Heart left ventricle (tissue), 16 donors: ENCODE data around the gene TLR3. TPM values are rescaled to one million over a fixed set of nuclear protein-coding genes. Genes with fewer than 3 reads are reported as not detected.

ENCODE experiments used
- ATAC-seq, 4 donors: fragments of 200-7000 bp; cut with Tn5 transposase; one replicate each; pipeline ENCODE4 v1.9.1; 2020 to 2022; ENCODE audit warnings: moderate library complexity in 4 of 4, mild to moderate bottlenecking in 3 of 4, moderate number of reproducible peaks in 1 of 4
- DNase-seq, 5 donors: peaks; one replicate each; pipeline ENCODE4 v3.0.0-alpha.2; 2020
- H3K27ac ChIP-seq, 12 donors: fragments of 200-600 bp; sonication (generic) in 4 of 12; one replicate each; pipeline versions ENCODE4 v1.5.0 to v1.8.0; 2016 to 2022; ENCODE audit warnings: mild to moderate bottlenecking in 2 of 12
- H3K27me3 ChIP-seq, 9 donors: fragments of 200-600 bp; sonication (generic) in 2 of 9; one replicate each; pipeline versions ENCODE4 v1.5.1 to v1.8.0; 2016 to 2022; ENCODE audit warnings: mild to moderate bottlenecking in 3 of 9
- H3K36me3 ChIP-seq, 9 donors: fragments of 200-600 bp; sonication (generic) in 2 of 9; one replicate each; pipeline versions ENCODE4 v1.5.0 to v1.8.0; 2018 to 2022; ENCODE audit warnings: mild to moderate bottlenecking in 2 of 9
- H3K4me1 ChIP-seq, 12 donors: fragments of 200-600 bp; sonication (generic) in 4 of 12; one replicate each; pipeline versions ENCODE4 v1.5.0 to v1.8.0; 2016 to 2022; ENCODE audit warnings: mild to moderate bottlenecking in 3 of 12
- H3K4me3 ChIP-seq, 12 donors: fragments of 200-600 bp; sonication (generic) in 4 of 12; one replicate each; pipeline versions ENCODE4 v1.5.0 to v1.8.0; 2017 to 2022; ENCODE audit warnings: mild to moderate bottlenecking in 9 of 12, moderate library complexity in 4 of 12
- H3K9me3 ChIP-seq, 12 donors: fragments of 200-600 bp; sonication (generic) in 4 of 12; one replicate each; pipeline versions ENCODE4 v1.5.0 to v1.8.0; 2016 to 2022; ENCODE audit warnings: mild to moderate bottlenecking in 1 of 12
- POLR2A ChIP-seq, 2 donors: fragments of 450-650 bp; IDR thresholded peaks; one replicate each; pipeline ENCODE4 v1.6.1; 2017; ENCODE audit warnings: antibody characterized with exemption in 2 of 2, mild to moderate bottlenecking in 2 of 2, moderate library complexity in 2 of 2
- WGBS, 4 donors: extraction: QIAGEN DNeasy Blood & Tissue Kit in 2 of 4; methylation state at CpG; one replicate each; pipeline versions ENCODE4 v1.1.5 to v1.1.7; 2013 to 2018; 5-methylcytosine and 5-hydroxymethylcytosine counted together
- intact Hi-C, 10 donors: fragments of 100-400 bp; cut with DNase I; formaldehyde crosslinking; loops; one replicate each; pipeline versions ENCODE4 v1.11.1 to v1.14.2; 2022
- polyA plus RNA-seq, 2 donors: library from polyadenylated mRNA; stranded (reverse); fragments of 200-250 nt; gene quantifications; one replicate each; pipeline ENCODE4 v1.2.3, GENCODE V29; 2013
- total RNA-seq, 9 donors: library from RNA; depleted of rRNA in 2 of 9; stranded (reverse); fragments of >200 nt in 2 of 9; fragmentation: NEBNext Ultra II Directional in 3 of 9; extraction: Animal tissue kit (Norgen Biotek cat#: 25700) in 3 of 9; gene quantifications; one replicate each; pipeline versions ENCODE4 v1.1.0 to v1.2.4, GENCODE V29; 2016 to 2023
- TF ChIP-seq, protein P1 (sequence below), 12 donors: fragments of 200-600 bp; sonication (generic) in 4 of 12; IDR thresholded peaks; one replicate each; pipeline versions ENCODE4 v1.5.0 to v1.8.0; 2018 to 2022; ENCODE audit warnings: antibody characterized with exemption in 12 of 12, mild to moderate bottlenecking in 5 of 12
- donor health status: ischemic (EF 13 %, LVEDD 7.1; RV severe dilation, severe dysfunction).
- donor health status: healthy with polysubstance abuse.
- donor health status: DM: no; HTN: yes; CAD: no.
- donor health status: DM: no; HTN: no; CAD: no.
- donor health status: ischemic (EF 25% LVEDD 6.9; RV normal size, moderate dysfunction).
- donor health status: ischemic (EF 25% LVEDD 5.7; RV mildly dilated, moderate dysfunction).
- donor health status: healthy.
- donor health status: DM: yes; HTN: yes; CAD: no.
- donor health status: ischemic (EF 35%, LVEDD 5.7; RV mildly dilated, moderate dysfunction).
- donor health status: nonischemic (EF 11% LVEDD 7.7; RV severe dilation, severe dysfunction).
- donor health status: DM: yes; HTN: yes; CAD: no.
- donor health status: PGD.
- donor health status: ischemic (EF 29% LVEDD 5.4; RV normal size, mild dysfunction).
- donor health status: nonischemic (EF 23%, LVEDD 6.1; RV moderate dilation, normal function).

The TLR3 gene
- total and polyA plus RNA-seq, 11 donors: 0.69 to 18.6 (median 2.8) TPM

DNA sequence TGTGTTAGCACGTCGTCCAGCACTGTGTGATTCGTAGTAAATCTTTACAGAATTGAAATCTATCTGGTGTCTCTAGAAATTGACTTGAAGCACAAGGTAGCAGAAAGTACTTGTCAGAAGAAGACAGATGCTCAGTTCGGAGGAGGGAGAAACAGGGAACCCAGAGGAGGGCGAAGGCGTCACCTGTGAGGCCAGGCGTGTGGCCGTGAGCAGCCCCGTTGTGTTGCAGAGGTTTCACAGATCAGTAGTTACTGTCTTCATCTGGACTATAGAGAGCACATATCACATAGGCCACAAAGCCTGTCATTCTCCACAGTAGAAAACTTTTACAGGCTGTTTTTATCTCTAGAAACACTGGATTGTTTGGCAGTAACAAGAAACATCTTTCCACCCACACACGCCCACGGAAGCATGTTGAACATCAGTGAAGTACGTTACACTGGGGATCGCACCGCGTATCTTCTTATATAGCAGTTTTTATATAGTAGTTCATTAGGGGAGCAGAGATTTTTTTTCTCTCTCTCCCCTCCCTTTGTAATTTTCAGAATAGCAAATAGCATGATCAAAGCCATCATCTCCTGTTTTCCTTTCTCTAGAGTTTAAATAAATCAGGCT lies 48.1 kb upstream of the TLR3 start:
- peak overlapping the region in 7 of 12 donors; percentile 12 to 50 (median 37) for H3K27ac ChIP-seq
- no peak for TF ChIP-seq POLR2A (IDR thresholded peaks at IDR 0.05)
- TF ChIP-seq, protein P1, sequence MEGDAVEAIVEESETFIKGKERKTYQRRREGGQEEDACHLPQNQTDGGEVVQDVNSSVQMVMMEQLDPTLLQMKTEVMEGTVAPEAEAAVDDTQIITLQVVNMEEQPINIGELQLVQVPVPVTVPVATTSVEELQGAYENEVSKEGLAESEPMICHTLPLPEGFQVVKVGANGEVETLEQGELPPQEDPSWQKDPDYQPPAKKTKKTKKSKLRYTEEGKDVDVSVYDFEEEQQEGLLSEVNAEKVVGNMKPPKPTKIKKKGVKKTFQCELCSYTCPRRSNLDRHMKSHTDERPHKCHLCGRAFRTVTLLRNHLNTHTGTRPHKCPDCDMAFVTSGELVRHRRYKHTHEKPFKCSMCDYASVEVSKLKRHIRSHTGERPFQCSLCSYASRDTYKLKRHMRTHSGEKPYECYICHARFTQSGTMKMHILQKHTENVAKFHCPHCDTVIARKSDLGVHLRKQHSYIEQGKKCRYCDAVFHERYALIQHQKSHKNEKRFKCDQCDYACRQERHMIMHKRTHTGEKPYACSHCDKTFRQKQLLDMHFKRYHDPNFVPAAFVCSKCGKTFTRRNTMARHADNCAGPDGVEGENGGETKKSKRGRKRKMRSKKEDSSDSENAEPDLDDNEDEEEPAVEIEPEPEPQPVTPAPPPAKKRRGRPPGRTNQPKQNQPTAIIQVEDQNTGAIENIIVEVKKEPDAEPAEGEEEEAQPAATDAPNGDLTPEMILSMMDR (IDR thresholded peaks at IDR 0.05): no peak
- peaks cover 0 to 6% (median 0%) of the 10 kb centered on the region in 12 donors for H3K9me3 ChIP-seq
- peaks cover 0 to 14% (median 3%) of the 10 kb centered on the region in 12 donors for H3K4me1 ChIP-seq
- intact Hi-C loops: loop anchor here in 9 of 10 donors (1.0 to 10.0 kb wide), 10 partner anchors 136 to 381 kb away; no protein-coding TSS in a partner anchor
- no peaks in the 10 kb centered on the region for H3K36me3 ChIP-seq
- DNase-seq (no peak), ATAC-seq (peak in 3 of 4 donors; percentile 13 to 34 (median 25))
- no peaks in the 10 kb centered on the region for H3K27me3 ChIP-seq
- 61 to 67% (median 67%) methylated on average over 15 of the region's 15 CpGs for WGBS, 4 donors
- H3K4me3 ChIP-seq: peak overlapping the region in 4 of 12 donors; percentile 22 to 46 (median 38)

DNA sequence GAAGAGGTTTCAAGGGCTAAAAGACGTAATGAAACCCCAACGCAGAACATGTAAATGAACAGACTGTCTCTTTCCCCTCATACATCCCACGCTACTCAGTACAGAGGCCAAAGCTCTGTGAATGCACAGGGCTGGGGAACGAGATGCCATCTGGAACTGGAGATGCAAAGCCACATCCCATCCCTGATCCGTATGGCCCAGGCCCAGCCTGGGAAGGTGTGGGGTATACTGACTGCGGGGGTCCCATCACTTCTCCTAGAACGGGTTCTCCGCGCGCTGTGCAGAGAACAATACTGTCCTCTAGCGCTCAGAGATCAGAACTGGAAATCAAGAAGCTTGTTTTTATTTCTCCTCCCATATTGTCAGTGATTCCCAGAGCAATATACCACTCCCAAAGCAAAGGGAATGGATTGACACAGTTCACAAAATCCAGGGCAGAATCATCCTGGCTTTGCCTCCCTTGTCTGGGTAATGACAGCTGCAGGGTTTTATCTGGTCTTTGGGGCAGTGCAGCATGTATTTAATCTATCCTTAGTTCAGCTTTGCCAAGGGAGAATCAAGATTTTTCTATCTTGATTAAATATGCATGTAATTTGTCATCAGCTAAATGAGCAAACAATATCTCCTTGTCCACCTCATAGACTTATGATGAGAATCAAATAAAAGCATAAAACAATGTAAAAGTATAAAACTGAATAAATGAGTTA lies 47.3 kb upstream of the TLR3 start:
- TF ChIP-seq, protein P1 (IDR thresholded peaks at IDR 0.05): peak; percentile 60 to 90 (median 84)
- TF ChIP-seq POLR2A (IDR thresholded peaks at IDR 0.05): no peak
- intact Hi-C loops: loop anchor here in 9 of 10 donors (1.0 to 10.0 kb wide), 10 partner anchors 137 to 381 kb away; no protein-coding TSS in a partner anchor
- ATAC-seq (peak; percentile 48 to 74 (median 67)), DNase-seq (peak in 1 of 5 donors; percentile 45)
- H3K4me1 ChIP-seq: peaks cover 0 to 18% (median 5%) of the 10 kb centered on the region in 12 donors
- H3K4me3 ChIP-seq: peak overlapping the region in 7 of 12 donors; percentile 22 to 46 (median 34)
- H3K27ac ChIP-seq: peak overlapping the region in 7 of 12 donors; percentile 12 to 50 (median 37)
- H3K36me3 ChIP-seq: no peaks in the 10 kb centered on the region
- H3K27me3 ChIP-seq: no peaks in the 10 kb centered on the region
- H3K9me3 ChIP-seq: peaks cover 0 to 6% (median 0%) of the 10 kb centered on the region in 12 donors
- WGBS, 4 donors: 7 to 13% (median 8%) methylated on average over 11 of the region's 11 CpGs

DNA sequence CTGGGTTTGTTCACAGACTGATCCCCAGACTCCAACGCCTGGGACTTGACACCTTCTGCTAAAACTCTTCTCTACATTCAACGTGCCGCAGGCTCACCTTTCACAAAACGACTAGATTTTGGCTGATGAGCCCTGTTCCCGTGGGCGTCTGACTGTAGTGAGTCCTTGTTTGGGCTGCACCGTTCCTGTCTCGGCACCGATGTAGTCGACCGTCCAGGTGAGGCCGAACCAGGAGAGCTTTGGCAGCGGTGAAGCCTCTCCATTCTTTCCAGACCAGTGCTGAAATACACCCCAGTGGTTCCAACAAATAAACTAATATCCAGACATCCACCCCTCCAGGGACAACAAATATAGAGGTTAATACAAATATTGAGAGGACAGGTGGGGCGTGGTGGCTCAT lies 45.0 kb upstream of the TLR3 start:
- TF ChIP-seq, protein P1 (IDR thresholded peaks at IDR 0.05): no peak
- TF ChIP-seq POLR2A (IDR thresholded peaks at IDR 0.05): no peak
- H3K27ac ChIP-seq: no peak overlapping the region
- no peaks in the 10 kb centered on the region for H3K27me3 ChIP-seq
- 85 to 94% (median 88%) methylated on average over 14 of the region's 14 CpGs for WGBS, 4 donors
- H3K36me3 ChIP-seq: no peaks in the 10 kb centered on the region
- H3K4me1 ChIP-seq: peaks cover 0 to 27% (median 6%) of the 10 kb centered on the region in 12 donors
- DNase-seq (no peak), ATAC-seq (no peak)
- H3K4me3 ChIP-seq: no peak overlapping the region
- H3K9me3 ChIP-seq: peaks cover 0 to 7% (median 0%) of the 10 kb centered on the region in 12 donors
- intact Hi-C loops: loop anchor here in 7 of 10 donors (5.0 to 10.0 kb wide), 7 partner anchors 139 to 382 kb away; no protein-coding TSS in a partner anchor
